ENCODE measurements around the gene CDH4. TPM values are rescaled to one million over a fixed set of nuclear protein-coding genes. Genes with fewer than 3 reads are reported as not detected.

CDH4 gene
- total and polyA plus RNA-seq, 2 donors from 2014 or later = 1.1 TPM; not detected in 1

DNA sequence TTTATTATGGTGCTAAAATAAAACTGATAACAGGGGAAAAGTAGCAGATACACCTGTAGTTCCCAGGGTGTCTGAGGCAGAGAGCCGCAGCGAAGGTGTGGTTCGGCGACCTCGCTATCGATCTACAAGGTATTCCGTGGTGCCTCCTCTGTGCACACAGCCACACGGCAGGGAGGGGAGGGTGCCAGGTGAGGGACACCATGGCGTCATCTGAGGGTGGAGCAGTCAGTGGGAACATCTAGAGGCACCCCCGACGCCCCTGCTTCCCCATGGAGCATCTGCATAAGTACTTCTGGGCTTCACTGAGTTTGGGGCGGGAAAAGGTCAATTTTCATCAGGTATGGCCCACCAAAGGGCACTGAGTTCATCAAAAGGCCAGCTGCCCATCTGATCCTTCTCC is 570.3 kb downstream of the CDH4 start:
- Histone ChIP-seq H3K9me3 (ENCODE audit: control insufficient read depth in 2 of 3, insufficient read depth in 1 of 3, low read length in 3 of 3) (no peaks in the 10 kb centered on the region), H3K27me3 (ENCODE audit: control insufficient read depth, insufficient read depth, low read length) (no peaks in the 10 kb centered on the region), H3K36me3 (ENCODE audit: control insufficient read depth in 2 of 3, insufficient read depth in 3 of 3, low read length in 3 of 3) (no peaks in the 10 kb centered on the region), H3K9ac (ENCODE audit: low read length in 3 of 3) (no peak overlapping the region), H3K27ac (ENCODE audit: low read depth in 2 of 2, low read length in 2 of 2) (no peak overlapping the region), H3K4me1 (ENCODE audit: control insufficient read depth in 2 of 3, insufficient read depth in 2 of 3, low read depth in 1 of 3, low read length in 3 of 3) (peaks cover 0 to 2% (median 0%) of the 10 kb centered on the region in 3 donors), H3K4me3 (ENCODE audit: low read length in 3 of 3) (no peak overlapping the region)
- DNase-seq = peak in 1 of 5 donors; percentile 45
- intact Hi-C loops (cut with DNase I) = no loop called here
- no peak for TF ChIP-seq CTCF (IDR thresholded peaks at IDR 0.05; ENCODE audit: borderline replicate concordance, extremely low read depth, insufficient read depth)
- no peak for FAIRE-seq

DNA sequence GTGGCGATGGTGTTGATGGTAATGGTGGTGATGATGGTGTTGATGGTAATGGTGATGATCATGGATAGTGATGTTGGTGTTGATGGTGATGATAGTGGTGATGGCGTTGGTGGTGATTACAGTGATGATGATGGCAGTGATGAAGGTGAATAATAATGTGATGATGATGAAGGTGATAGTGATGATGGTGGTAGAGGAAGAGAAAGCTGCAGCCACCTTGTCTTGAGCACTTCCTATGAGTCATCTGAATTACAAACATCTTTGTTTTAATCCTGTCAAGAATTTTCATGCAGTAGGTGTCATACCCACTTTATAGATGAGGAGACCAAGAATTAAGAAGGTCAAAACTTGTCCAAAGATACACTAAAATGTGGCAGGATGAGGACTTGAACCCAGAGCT is 571.2 kb downstream of the CDH4 start:
- Histone ChIP-seq H3K4me3 (ENCODE audit: low read length in 3 of 3) (no peak overlapping the region), H3K9me3 (ENCODE audit: control insufficient read depth in 2 of 3, insufficient read depth in 1 of 3, low read length in 3 of 3) (no peaks in the 10 kb centered on the region), H3K4me1 (ENCODE audit: control insufficient read depth in 2 of 3, insufficient read depth in 2 of 3, low read depth in 1 of 3, low read length in 3 of 3) (peaks cover 0 to 2% (median 0%) of the 10 kb centered on the region in 3 donors), H3K27ac (ENCODE audit: low read depth in 2 of 2, low read length in 2 of 2) (no peak overlapping the region), H3K27me3 (ENCODE audit: control insufficient read depth, insufficient read depth, low read length) (no peaks in the 10 kb centered on the region), H3K9ac (ENCODE audit: low read length in 3 of 3) (no peak overlapping the region), H3K36me3 (ENCODE audit: control insufficient read depth in 2 of 3, insufficient read depth in 3 of 3, low read length in 3 of 3) (no peaks in the 10 kb centered on the region)
- intact Hi-C loops (cut with DNase I) = no loop called here
- FAIRE-seq (no peak), DNase-seq (no peak)
- no peak for TF ChIP-seq CTCF (IDR thresholded peaks at IDR 0.05; ENCODE audit: borderline replicate concordance, extremely low read depth, insufficient read depth)

DNA sequence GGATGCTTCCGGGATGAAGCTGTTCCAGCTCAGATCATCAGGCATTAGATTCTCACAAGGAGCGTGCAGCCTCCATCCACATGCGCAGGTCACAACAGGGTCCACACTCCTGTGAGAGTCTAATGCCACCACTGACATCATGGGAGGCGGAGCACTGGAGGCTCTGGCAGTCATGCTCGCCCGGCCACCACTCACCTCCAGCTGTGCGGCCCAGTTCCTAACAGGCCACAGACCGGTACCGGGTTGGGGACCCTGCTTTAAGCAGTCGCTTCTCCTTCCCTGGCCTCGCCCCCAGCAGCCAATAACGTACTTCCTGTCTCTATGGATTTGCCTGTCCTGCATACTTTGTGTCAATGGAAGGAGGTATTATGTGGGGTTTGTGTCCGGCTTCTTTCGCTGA is 576.8 kb downstream of the CDH4 start:
- H3K4me1 ChIP-seq (ENCODE audit: control insufficient read depth in 2 of 3, insufficient read depth in 2 of 3, low read depth in 1 of 3, low read length in 3 of 3) = no peaks in the 10 kb centered on the region
- no peak overlapping the region for H3K27ac ChIP-seq (ENCODE audit: low read depth in 2 of 2, low read length in 2 of 2)
- peak in 1 of 5 donors; percentile 37 for DNase-seq
- H3K9ac ChIP-seq (ENCODE audit: low read length in 3 of 3) = no peak overlapping the region
- no peaks in the 10 kb centered on the region for H3K36me3 ChIP-seq (ENCODE audit: control insufficient read depth in 2 of 3, insufficient read depth in 3 of 3, low read length in 3 of 3)
- no peak overlapping the region for H3K4me3 ChIP-seq (ENCODE audit: low read length in 3 of 3)
- intact Hi-C loops (cut with DNase I) = no loop called here
- TF ChIP-seq CTCF (IDR thresholded peaks at IDR 0.05; ENCODE audit: borderline replicate concordance, extremely low read depth, insufficient read depth) = no peak
- no peak for FAIRE-seq
- no peaks in the 10 kb centered on the region for H3K27me3 ChIP-seq (ENCODE audit: control insufficient read depth, insufficient read depth, low read length)
- H3K9me3 ChIP-seq (ENCODE audit: control insufficient read depth in 2 of 3, insufficient read depth in 1 of 3, low read length in 3 of 3) = no peaks in the 10 kb centered on the region

GRCh38 chr20:61829526-61829925 is 577.5 kb downstream of the CDH4 start:
- no peaks in the 10 kb centered on the region for H3K4me1 ChIP-seq (ENCODE audit: control insufficient read depth in 2 of 3, insufficient read depth in 2 of 3, low read depth in 1 of 3, low read length in 3 of 3)
- no peak for TF ChIP-seq CTCF (IDR thresholded peaks at IDR 0.05; ENCODE audit: borderline replicate concordance, extremely low read depth, insufficient read depth)
- H3K4me3 ChIP-seq (ENCODE audit: low read length in 3 of 3) = no peak overlapping the region
- H3K9ac ChIP-seq (ENCODE audit: low read length in 3 of 3) = no peak overlapping the region
- DNase-seq (peak in 1 of 5 donors; percentile 45), FAIRE-seq (no peak)
- H3K9me3 ChIP-seq (ENCODE audit: control insufficient read depth in 2 of 3, insufficient read depth in 1 of 3, low read length in 3 of 3) = no peaks in the 10 kb centered on the region
- no peaks in the 10 kb centered on the region for H3K36me3 ChIP-seq (ENCODE audit: control insufficient read depth in 2 of 3, insufficient read depth in 3 of 3, low read length in 3 of 3)
- no peaks in the 10 kb centered on the region for H3K27me3 ChIP-seq (ENCODE audit: control insufficient read depth, insufficient read depth, low read length)
- intact Hi-C loops (cut with DNase I) = no loop called here
- H3K27ac ChIP-seq (ENCODE audit: low read depth in 2 of 2, low read length in 2 of 2) = no peak overlapping the region

Measured in kidney (tissue), 14 donors.